G401.6 (cell line): ENCODE results near the gene TRIOBP.

Source experiments
- FAIRE-seq: peaks from 2 replicates; lab custom pipeline; 2012; peaks lifted over from hg19 to GRCh38; lab: Jason Lieb, UNC

The TRIOBP gene

GRCh38 chr22:37804881-37805809, 108.3 kb downstream of the TRIOBP start:
- no peak for FAIRE-seq

DNA sequence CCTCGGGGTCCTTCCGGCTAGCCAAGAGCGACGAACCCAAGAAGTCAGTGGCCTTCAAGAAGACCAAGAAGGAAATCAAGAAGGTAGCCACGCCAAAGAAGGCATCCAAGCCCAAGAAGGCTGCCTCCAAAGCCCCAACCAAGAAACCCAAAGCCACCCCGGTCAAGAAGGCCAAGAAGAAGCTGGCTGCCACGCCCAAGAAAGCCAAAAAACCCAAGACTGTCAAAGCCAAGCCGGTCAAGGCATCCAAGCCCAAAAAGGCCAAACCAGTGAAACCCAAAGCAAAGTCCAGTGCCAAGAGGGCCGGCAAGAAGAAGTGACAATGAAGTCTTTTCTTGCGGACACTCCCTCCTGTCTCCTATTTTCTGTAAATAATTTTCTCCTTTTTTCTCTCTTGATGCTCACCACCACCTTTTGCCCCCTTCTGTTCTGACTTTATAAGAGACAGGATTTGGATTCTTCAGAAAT, 109.0 kb downstream of the TRIOBP start:
- FAIRE-seq = no peak

GRCh38 chr22:37806409-37807333, 109.8 kb downstream of the TRIOBP start:
- FAIRE-seq = peak; percentile 52

DNA sequence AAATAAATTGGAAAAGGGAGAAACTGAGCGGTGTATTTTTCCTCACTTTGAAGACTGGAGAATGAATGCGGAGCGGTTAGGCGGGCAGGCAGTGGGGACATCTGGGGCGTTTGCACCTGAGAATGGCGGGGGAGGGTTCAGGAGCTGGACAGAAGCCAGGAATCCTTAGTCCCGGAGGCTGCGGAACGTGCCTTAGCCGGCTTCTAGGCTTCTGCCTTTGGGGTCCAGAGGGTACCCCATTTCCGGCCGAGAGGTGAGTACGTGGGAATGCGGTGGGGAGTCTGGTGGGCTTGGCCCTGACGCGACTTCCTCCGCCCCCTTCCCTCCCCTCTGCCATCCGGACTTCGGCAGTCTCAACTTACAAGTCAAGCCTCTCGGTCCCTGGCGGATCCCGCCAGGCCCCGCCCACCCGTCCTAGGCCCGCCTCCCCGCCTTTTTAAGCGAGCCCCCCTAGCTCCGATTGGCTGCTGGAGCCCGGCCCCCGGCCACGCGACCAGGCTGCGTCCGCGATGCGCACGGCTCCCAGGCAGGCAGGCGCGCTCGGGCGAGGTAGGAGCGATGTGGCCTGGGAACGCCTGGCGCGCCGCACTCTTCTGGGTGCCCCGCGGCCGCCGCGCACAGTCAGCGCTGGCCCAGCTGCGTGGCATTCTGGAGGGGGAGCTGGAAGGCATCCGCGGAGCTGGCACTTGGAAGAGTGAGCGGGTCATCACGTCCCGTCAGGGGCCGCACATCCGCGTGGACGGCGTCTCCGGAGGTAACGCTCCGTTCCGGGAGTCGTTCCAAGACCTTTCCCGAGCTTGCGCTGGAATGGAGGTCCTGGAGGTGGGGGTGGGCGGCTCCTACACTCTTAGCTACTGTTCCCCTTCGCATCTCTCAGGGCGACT, 110.8 kb downstream of the TRIOBP start, which contains the start of gene GCAT:
Gene GCAT, plus strand, starts transcription at position 525 of the 884 bp plus-strand sequence. Its CDS starts 34 bp downstream, at position 559.
- FAIRE-seq = peak; percentile 90

GRCh38 chr22:37808294-37808657, 111.4 kb downstream of the TRIOBP start:
- no peak for FAIRE-seq

DNA sequence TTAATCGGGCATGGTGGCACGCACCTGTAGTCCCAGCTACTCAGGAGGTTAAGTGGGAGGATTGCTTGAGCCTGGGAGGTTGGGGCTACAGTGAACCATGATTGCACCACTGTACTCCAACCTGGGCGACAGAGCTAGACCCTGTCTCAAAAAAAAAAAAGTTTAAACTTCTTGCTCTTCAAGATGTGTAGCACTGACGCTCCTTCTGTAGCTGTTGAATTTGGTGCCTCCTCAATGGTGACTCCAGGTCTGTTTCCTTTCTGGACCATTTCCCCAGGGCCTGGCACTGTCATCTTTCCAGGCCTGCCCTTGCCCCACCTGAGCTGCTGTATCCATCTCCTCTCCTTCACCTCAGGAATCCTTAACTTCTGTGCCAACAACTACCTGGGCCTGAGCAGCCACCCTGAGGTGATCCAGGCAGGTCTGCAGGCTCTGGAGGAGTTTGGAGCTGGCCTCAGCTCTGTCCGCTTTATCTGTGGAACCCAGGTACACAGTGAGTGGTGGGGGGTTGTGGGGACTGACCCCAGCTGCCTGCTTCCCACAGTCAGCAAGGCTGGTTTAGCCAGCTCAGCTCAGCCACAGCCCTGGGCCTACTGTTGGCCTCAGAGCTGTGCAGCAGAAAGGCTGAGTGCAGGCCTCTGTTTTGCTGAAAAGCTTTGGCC, 113.0 kb downstream of the TRIOBP start:
- FAIRE-seq = no peak

DNA sequence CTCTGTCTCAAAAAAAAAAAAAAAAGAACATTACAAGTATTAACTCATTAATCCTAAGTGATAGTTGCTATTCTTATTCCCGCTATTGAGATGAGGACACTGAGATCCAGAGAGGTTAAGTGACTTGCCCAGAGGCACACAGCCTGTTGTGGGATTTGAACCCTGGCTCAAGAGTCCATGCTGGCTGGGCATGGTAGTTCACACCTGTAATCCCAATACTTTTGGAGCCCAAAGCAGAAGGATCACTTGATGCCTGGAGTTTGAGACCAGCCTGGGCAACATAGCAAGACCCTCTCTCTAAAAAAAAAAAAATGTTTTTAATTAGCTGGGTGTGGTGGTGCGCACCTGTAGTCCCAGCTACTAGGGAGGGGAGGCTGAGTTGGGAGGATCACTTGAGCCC, 115.0 kb downstream of the TRIOBP start:
- no peak for FAIRE-seq

- FAIRE-seq = no peak
Measured at GRCh38 chr22:37812869-37813678, 116.2 kb downstream of the TRIOBP start.

- FAIRE-seq = no peak
Measured at GRCh38 chr22:37815593-37815992, 118.7 kb downstream of the TRIOBP start.

DNA sequence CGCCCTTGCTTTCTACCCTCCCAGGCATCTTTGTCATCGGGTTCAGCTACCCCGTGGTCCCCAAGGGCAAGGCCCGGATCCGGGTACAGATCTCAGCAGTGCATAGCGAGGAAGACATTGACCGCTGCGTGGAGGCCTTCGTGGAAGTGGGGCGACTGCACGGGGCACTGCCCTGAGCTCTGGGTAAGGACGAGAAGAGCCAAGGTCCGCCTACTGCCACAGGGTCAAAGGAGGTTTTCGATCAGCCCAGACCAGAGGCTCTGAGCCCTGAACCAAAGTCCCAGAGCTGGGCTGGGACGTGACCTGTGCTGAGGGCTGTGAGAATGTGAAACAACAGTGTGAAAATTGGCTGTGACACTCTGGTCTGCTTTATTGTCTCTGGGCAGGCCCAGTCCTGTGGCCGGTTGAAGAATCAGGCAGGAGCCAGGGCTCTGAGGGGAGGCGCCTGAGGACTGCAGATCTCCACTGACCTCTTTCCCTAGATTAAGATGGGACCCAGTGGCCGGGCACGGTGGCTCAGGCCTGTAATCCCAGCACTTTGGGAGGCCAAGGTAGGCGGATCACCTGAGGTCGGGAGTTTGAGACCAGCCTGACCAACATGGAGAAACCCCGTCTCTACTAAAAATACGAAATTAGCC, 119.8 kb downstream of the TRIOBP start:
- FAIRE-seq = no peak

- peak; percentile 49 for FAIRE-seq
Measured at GRCh38 chr22:37817705-37818408, 121.0 kb downstream of the TRIOBP start.

DNA sequence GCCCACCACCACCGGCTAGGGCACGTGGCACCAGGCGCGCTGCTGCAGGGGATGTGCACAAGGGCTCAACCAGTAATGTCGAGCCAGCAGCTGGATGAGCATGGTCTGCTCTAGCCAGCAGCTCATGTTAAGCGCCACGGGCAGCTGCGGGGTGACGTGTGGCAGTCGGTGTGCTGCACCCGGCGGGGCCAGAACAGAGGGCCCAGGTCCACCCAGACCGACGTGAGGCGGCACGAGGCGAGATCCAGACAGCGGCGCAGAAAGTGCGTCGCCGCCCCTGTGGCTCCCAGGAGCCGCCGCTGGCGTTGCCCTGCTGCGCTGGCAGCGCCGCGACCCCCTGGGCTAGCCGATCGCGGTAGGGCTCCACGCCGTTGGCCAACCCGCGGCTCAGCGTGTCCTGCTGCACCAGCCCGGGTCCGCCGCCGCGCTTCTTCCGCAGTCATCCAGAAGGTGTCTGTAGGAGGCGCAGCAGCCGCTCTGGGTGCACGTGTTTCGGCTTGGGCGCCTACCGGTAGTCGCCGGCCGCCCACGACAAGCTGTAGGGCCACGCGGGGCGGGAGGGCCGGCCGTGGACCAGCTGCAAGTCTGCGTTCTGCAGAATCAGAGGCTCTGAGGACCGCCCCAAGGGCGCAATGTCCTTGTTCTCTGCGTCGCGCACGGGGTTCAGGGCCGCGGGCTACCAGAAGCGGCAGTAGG, 121.7 kb downstream of the TRIOBP start:
- FAIRE-seq = no peak

DNA sequence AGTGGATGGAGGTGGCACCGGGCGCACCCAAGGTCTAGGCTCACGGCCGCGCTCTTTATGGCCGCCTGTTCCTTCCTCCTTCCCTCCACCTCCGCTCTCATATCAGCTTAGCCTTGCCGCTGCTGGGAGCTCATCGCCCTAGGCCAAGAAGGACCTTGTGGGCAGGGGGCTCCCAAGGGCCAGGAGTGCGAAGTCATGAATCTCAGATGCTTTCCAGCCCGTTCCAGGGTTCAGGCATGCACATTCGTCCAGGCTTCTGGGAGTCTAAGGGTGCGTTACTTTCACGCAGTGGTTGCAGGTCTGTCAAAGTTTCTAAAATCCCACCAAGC, 122.2 kb downstream of the TRIOBP start:
- FAIRE-seq = no peak

GRCh38 chr22:37820350-37820749, 123.5 kb downstream of the TRIOBP start:
- FAIRE-seq = no peak

- no peak for FAIRE-seq
Measured at GRCh38 chr22:37822079-37822833, 125.4 kb downstream of the TRIOBP start.

GRCh38 chr22:37823134-37823985, 126.5 kb downstream of the TRIOBP start, which contains the start of gene GALR3:
Gene GALR3 (plus strand): TSS chr22:37823382. CDS start chr22:37823407, 25 bp downstream.
- no peak for FAIRE-seq
